ENCODE results near the gene CHST5. TPM values are rescaled to one million over a fixed set of nuclear protein-coding genes. Genes with fewer than 3 reads are reported as not detected.
A peak's percentile ranks its signal among the peaks of the same experiment; 100 is the strongest.
"Not testable (repeated sequence)": the region's sequence is repeated elsewhere in the genome, so short reads cannot be mapped to it uniquely, and the experiment has no call there.

Gene CHST5
- total and polyA plus RNA-seq, 7 experiments from 2014 or later = not detected

DNA sequence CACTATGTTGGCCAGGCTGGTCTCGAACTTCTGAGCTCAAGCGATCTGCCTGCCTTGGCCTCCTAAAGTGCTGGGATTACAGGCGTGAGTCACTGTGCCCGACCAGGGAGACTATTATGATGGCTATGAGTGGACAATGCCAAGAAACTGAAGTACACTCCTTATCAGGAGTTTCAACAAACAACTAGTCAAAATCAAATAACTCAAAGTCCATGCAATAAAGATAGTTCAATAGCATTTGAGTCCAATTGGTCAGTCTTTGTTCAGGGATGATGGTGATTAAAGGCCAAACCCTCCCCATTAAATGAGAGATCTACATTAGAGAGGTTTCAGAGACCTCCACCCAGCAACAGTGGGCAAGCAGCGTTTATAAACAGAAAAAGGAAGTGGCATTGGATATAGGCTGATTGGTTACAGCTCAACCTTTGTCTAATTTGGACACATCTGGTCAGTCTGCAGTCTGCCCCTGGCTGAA, 8.0 kb downstream of the CHST5 start:
- Histone ChIP-seq H3K9me3 (ENCODE audit: control insufficient read depth in 2 of 3, low read length in 3 of 3) (no peaks in the 10 kb centered on the region), H3K36me3 (ENCODE audit: control insufficient read depth in 2 of 3, insufficient read depth in 3 of 3, low read length in 3 of 3) (no peaks in the 10 kb centered on the region), H3K27me3 (ENCODE audit: control insufficient read depth in 2 of 2, insufficient read depth in 2 of 2, low read length in 2 of 2) (no peaks in the 10 kb centered on the region), H3K27ac (ENCODE audit: low read depth, low read length) (no peak overlapping the region), H3K4me3 (ENCODE audit: low read length) (no peak overlapping the region), H3K4me1 (ENCODE audit: control insufficient read depth in 2 of 2, insufficient read depth in 2 of 2, low read length in 2 of 2) (no peaks in the 10 kb centered on the region)
- ChIA-PET POLR2A (no interaction called here), CTCF (no interaction called here)
- H3K4me3 Mint-ChIP-seq = no peak overlapping the region
- no peak for DNase-seq
- H3K9me3 Mint-ChIP-seq = peaks cover 0 to 2% (median 0%) of the 10 kb centered on the region in 11 donors
- peaks cover 0 to 4% (median 0%) of the 10 kb centered on the region in 5 donors for H3K27me3 Mint-ChIP-seq
- intact Hi-C loops (cut with micrococcal nuclease) = no loop called here
- no peaks in the 10 kb centered on the region for H3K36me3 Mint-ChIP-seq
- ATAC-seq = no peak
- no peak overlapping the region for H3K27ac Mint-ChIP-seq
- no peaks in the 10 kb centered on the region for H3K4me1 Mint-ChIP-seq

DNA sequence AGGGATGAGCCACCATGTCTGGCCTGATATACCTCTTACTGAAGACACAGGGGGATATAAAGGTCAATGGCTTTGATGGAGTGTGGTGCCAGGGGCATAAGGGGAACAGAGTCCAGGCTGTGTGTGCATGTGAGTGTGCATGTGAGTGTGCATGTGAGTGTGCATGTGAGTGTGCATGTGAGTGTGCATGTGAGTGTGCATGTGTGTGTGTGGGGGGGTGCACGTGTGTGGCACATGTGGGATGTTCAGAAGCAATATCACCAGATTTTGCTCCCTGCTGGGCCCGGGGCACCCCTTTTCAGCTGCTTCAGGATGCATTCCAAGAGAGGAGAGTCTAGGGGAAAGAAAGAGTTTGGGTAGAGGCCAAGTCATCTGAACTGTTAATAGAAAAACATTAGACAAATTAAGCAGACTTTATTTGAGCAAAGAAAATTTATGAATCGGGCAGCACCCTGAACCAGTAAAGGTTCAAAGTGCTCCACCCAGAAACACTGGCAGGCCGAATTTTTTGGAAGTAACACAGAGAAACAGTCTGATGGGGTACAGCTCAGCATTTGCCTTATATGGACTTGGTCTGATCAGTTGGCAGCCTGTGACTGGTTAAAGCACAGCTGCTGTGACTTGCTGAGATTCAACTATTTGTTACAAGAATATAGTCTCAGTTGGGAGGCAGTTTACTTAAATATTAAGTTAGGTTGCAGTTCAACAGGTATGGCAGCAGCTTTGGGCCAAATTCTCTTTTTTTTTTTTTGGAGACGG, 9.7 kb downstream of the CHST5 start:
- H3K4me1 Mint-ChIP-seq = no peaks in the 10 kb centered on the region
- Histone ChIP-seq H3K4me3 (ENCODE audit: low read length) (no peak overlapping the region), H3K4me1 (ENCODE audit: control insufficient read depth in 2 of 2, insufficient read depth in 2 of 2, low read length in 2 of 2) (no peaks in the 10 kb centered on the region), H3K27me3 (ENCODE audit: control insufficient read depth in 2 of 2, insufficient read depth in 2 of 2, low read length in 2 of 2) (no peaks in the 10 kb centered on the region), H3K9me3 (ENCODE audit: control insufficient read depth in 2 of 3, low read length in 3 of 3) (no peaks in the 10 kb centered on the region), H3K27ac (ENCODE audit: low read depth, low read length) (no peak overlapping the region), H3K36me3 (ENCODE audit: control insufficient read depth in 2 of 3, insufficient read depth in 3 of 3, low read length in 3 of 3) (no peaks in the 10 kb centered on the region)
- intact Hi-C loops (cut with micrococcal nuclease) = no loop called here
- no peak overlapping the region for H3K4me3 Mint-ChIP-seq
- H3K27ac Mint-ChIP-seq = no peak overlapping the region
- POLR2A ChIA-PET = no interaction called here
- peaks cover 0 to 1% (median 0%) of the 10 kb centered on the region in 5 donors for H3K27me3 Mint-ChIP-seq
- no peaks in the 10 kb centered on the region for H3K36me3 Mint-ChIP-seq
- DNase-seq (no peak), ATAC-seq (no peak)
- peaks cover 0 to 2% (median 0%) of the 10 kb centered on the region in 11 donors for H3K9me3 Mint-ChIP-seq
- CTCF ChIA-PET = no interaction called here

DNA sequence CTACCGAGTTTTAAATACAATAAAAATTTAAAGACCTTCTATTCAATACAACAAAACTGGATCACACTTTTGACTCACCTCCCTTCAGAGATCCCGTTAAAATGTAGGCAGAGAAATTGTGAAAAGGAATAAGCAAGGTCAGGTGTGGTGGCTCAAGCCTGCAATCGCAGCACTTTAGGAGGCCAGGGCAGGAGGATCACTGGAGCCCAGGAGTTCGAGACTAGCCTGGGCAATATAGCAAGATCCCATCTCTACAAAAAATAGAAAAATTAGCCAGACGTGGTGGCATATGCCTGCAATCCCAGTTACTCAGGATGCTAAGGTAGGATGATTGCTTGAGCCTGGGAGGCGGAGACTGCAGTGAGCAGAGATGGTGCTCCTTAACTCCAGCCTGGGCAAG, 16.7 kb downstream of the CHST5 start:
- intact Hi-C loops (cut with micrococcal nuclease) = no loop called here
- H3K27me3 ChIP-seq (ENCODE audit: control insufficient read depth in 2 of 2, insufficient read depth in 2 of 2, low read length in 2 of 2) = no peaks in the 10 kb centered on the region
- POLR2A ChIA-PET = interaction anchor here (0.6 kb wide), 1 partner anchor 48 kb away, joined by 5 read pairs; no protein-coding TSS in a partner anchor
- ATAC-seq (no peak), DNase-seq (no peak)
- H3K27ac Mint-ChIP-seq = peak overlapping the region in 1 of 9 donors; percentile 59
- CTCF ChIA-PET = no interaction called here
- peaks cover 0 to 3% of the 10 kb centered on the region in 2 donors for H3K4me1 ChIP-seq (ENCODE audit: control insufficient read depth in 2 of 2, insufficient read depth in 2 of 2, low read length in 2 of 2)
- H3K9me3 ChIP-seq (ENCODE audit: control insufficient read depth in 2 of 3, low read length in 3 of 3) = no peaks in the 10 kb centered on the region
- peaks cover 0 to 3% (median 0%) of the 10 kb centered on the region in 3 experiments for H3K36me3 ChIP-seq (ENCODE audit: control insufficient read depth in 2 of 3, insufficient read depth in 3 of 3, low read length in 3 of 3)
- H3K27ac ChIP-seq (ENCODE audit: low read depth, low read length) = no peak overlapping the region
- peaks cover 0 to 13% (median 0%) of the 10 kb centered on the region in 5 donors for H3K27me3 Mint-ChIP-seq
- H3K4me3 Mint-ChIP-seq = no peak overlapping the region
- H3K9me3 Mint-ChIP-seq = peaks cover 0 to 2% (median 0%) of the 10 kb centered on the region in 11 donors
- H3K4me3 ChIP-seq (ENCODE audit: low read length) = no peak overlapping the region
- no peaks in the 10 kb centered on the region for H3K36me3 Mint-ChIP-seq
- H3K4me1 Mint-ChIP-seq = peaks cover 5 to 22% (median 15%) of the 10 kb centered on the region in 7 donors

DNA sequence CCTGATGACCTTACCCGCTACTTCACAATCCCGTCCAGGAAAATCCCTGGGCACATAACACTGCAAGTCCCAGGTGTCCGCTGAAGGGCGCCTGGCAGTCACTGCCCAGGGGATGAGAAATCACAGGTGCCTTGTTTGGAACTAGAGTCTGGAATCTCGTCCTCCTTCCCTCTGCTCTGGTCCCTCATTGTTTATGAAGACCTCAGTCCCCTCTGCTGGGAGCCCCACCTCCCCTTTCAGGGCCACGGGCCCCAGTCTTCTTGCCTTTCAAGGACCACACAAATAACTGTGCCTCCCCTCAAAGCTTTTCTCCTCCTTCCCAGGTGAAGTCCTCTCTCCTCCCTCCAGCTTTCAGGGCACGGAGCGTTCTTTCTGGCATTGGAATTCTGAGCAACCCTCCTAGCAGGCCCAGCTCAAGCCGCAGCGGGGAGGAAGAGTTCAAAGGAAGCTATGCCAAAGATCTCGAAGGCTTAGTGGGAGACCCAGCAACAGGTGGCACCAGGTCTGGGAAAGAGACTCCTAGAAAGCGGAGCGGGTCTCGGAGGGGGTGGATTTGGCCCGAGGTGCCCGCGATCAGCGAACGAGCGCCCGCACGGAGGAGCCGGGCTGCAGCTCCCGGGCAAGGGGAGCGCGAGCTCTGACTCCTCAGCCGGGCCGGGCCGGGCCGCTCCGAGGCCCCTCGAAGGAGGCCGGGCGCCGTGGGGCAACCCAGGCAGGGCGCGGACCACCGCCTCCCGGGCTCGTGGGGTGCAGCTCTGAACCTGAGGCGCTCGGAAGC, 19.5 kb downstream of the CHST5 start:
- not testable (repeated sequence) for H3K27me3 ChIP-seq (ENCODE audit: control insufficient read depth in 2 of 2, insufficient read depth in 2 of 2, low read length in 2 of 2); H3K4me1 ChIP-seq (ENCODE audit: control insufficient read depth in 2 of 2, insufficient read depth in 2 of 2, low read length in 2 of 2); H3K36me3 Mint-ChIP-seq; H3K9me3 ChIP-seq (ENCODE audit: control insufficient read depth in 2 of 3, low read length in 3 of 3); H3K36me3 ChIP-seq (ENCODE audit: control insufficient read depth in 2 of 3, insufficient read depth in 3 of 3, low read length in 3 of 3); H3K9me3 Mint-ChIP-seq
- H3K27ac Mint-ChIP-seq = peak overlapping the region in 8 of 9 donors; percentile 25 to 91 (median 74)
- peak overlapping the region; percentile 77 for H3K27ac ChIP-seq (ENCODE audit: low read depth, low read length)
- H3K4me1 Mint-ChIP-seq = peaks cover 5 to 22% (median 15%) of the 10 kb centered on the region in 7 donors
- peak overlapping the region; percentile 78 for H3K4me3 ChIP-seq (ENCODE audit: low read length)
- POLR2A ChIA-PET = interaction anchor here (1.0 to 2.4 kb wide), 7 partner anchors 12 to 531 kb away, joined by 3 to 15 read pairs (median 6); partner anchors contain the start of genes CFDP1, GABARAPL2, KARS1 and TERF2IP
- peak overlapping the region; percentile 72 to 98 (median 84) for H3K4me3 Mint-ChIP-seq
- intact Hi-C loops (cut with micrococcal nuclease) = loop anchor here in 1 of 2 donors (2.0 kb wide), 2 partner anchors 248 to 1674 kb away; partner anchors contain the start of gene MON1B
- CTCF ChIA-PET = interaction anchor here (0.6 to 1.5 kb wide), 7 partner anchors 38 to 105 kb away, joined by 3 to 4 read pairs (median 3); partner anchors contain the start of genes CFDP1 and TMEM231
- H3K27me3 Mint-ChIP-seq = peaks cover 0 to 13% (median 0%) of the 10 kb centered on the region in 5 donors
- DNase-seq (peak; percentile 21 to 54 (median 36)), ATAC-seq (peak; percentile 20)

DNA sequence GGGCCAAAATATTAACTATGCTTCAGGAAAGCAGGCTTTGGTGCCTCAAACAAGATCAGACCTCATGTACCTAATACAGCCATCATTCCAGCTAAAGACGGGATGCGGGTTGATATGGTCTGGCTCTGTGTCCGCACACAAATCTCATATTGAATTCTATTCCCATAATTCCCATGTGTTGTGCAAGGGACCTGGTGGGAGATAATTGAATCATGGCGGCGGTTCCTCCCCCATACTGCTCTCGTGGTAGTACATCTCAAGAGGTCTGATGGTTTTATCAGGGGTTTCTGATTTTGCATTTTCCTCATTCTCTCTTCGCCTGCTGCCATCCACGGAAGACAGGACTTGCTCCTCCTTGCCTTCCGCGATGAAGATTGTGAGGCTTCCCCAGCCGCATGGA, 21.6 kb downstream of the CHST5 start:
- no peak overlapping the region for H3K4me3 Mint-ChIP-seq
- no peak overlapping the region for H3K27ac Mint-ChIP-seq
- Histone ChIP-seq H3K4me3 (ENCODE audit: low read length) (no peak overlapping the region), H3K27me3 (ENCODE audit: control insufficient read depth in 2 of 2, insufficient read depth in 2 of 2, low read length in 2 of 2) (no peaks in the 10 kb centered on the region), H3K4me1 (ENCODE audit: control insufficient read depth in 2 of 2, insufficient read depth in 2 of 2, low read length in 2 of 2) (peaks cover 0 to 3% of the 10 kb centered on the region in 2 donors), H3K9me3 (ENCODE audit: control insufficient read depth in 2 of 3, low read length in 3 of 3) (no peaks in the 10 kb centered on the region), H3K36me3 (ENCODE audit: control insufficient read depth in 2 of 3, insufficient read depth in 3 of 3, low read length in 3 of 3) (peaks cover 0 to 3% (median 0%) of the 10 kb centered on the region in 3 experiments), H3K27ac (ENCODE audit: low read depth, low read length) (no peak overlapping the region)
- DNase-seq = no peak
- no peaks in the 10 kb centered on the region for H3K36me3 Mint-ChIP-seq
- H3K4me1 Mint-ChIP-seq = peaks cover 5 to 22% (median 15%) of the 10 kb centered on the region in 7 donors
- POLR2A ChIA-PET = no interaction called here
- H3K27me3 Mint-ChIP-seq = peaks cover 0 to 12% (median 0%) of the 10 kb centered on the region in 5 donors
- ATAC-seq = no peak
- peaks cover 0 to 2% (median 0%) of the 10 kb centered on the region in 11 donors for H3K9me3 Mint-ChIP-seq
- CTCF ChIA-PET = interaction anchor here (1.1 kb wide), 1 partner anchor 51 kb away, joined by 3 read pairs; no protein-coding TSS in a partner anchor
- intact Hi-C loops (cut with micrococcal nuclease) = no loop called here

DNA sequence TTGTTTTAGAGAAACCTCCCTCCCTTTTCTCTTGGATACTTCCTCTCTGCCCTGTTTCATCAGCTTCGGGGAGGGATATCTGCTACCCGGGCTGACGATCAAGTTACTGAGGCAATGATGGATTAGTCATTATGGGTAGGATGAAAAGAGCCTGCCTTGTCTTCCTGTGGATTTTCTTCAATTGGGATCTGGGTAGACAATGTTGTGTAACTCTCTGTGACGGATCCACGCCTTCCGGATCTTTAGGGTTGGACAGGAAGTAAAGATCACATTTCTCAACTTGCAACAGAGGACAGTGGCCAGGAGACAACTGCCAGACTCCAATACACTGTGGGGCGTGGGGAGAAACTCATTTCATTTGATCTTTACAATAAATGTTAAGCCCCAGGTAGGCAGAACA, 29.3 kb downstream of the CHST5 start:
- ChIA-PET CTCF (no interaction called here), POLR2A (no interaction called here)
- Histone ChIP-seq H3K9me3 (ENCODE audit: control insufficient read depth in 2 of 3, low read length in 3 of 3) (no peaks in the 10 kb centered on the region), H3K27me3 (ENCODE audit: control insufficient read depth in 2 of 2, insufficient read depth in 2 of 2, low read length in 2 of 2) (no peaks in the 10 kb centered on the region), H3K27ac (ENCODE audit: low read depth, low read length) (no peak overlapping the region), H3K36me3 (ENCODE audit: control insufficient read depth in 2 of 3, insufficient read depth in 3 of 3, low read length in 3 of 3) (no peaks in the 10 kb centered on the region), H3K4me1 (ENCODE audit: control insufficient read depth in 2 of 2, insufficient read depth in 2 of 2, low read length in 2 of 2) (no peaks in the 10 kb centered on the region), H3K4me3 (ENCODE audit: low read length) (no peak overlapping the region)
- no peaks in the 10 kb centered on the region for H3K36me3 Mint-ChIP-seq
- no peaks in the 10 kb centered on the region for H3K9me3 Mint-ChIP-seq
- ATAC-seq (peak; percentile 81), DNase-seq (no peak)
- no peak overlapping the region for H3K4me3 Mint-ChIP-seq
- intact Hi-C loops (cut with micrococcal nuclease) = no loop called here
- H3K27ac Mint-ChIP-seq = no peak overlapping the region
- no peaks in the 10 kb centered on the region for H3K4me1 Mint-ChIP-seq
- peaks cover 5 to 27% (median 11%) of the 10 kb centered on the region in 5 donors for H3K27me3 Mint-ChIP-seq
